Endothelial cell of umbilical vein (primary cell): ENCODE data around the gene IFT22. TPM values are rescaled to one million over a fixed set of nuclear protein-coding genes. Genes with fewer than 3 reads are reported as not detected.

ENCODE experiments used
- BruUV-seq: library from RNA; stranded (reverse); fragments of 400-500 nt; replicated peaks from 2 replicates; lab custom pipeline; 2021; lab: Mats Ljungman, UMichigan
- CTCF ChIA-PET: fragments of 300-600, 350-600 bp; sonication (Branson Sonifier 250); formaldehyde crosslinking; loops from one replicate; lab custom pipeline; 2021; ENCODE audit warnings: antibody characterized with exemption, inconsistent platforms; lab: Charles Lee
- POLR2A ChIA-PET: fragments of 300-600, 350-600 bp; sonication (Branson Sonifier 250); formaldehyde crosslinking; loops from one replicate; lab custom pipeline; 2021; ENCODE audit warnings: antibody characterized with exemption, inconsistent platforms; lab: Charles Lee
- DNase-seq: peaks from one replicate; pipeline ENCODE4 v3.0.0-alpha.2; 2011; ENCODE audit warnings: low read depth, low spot score
- FAIRE-seq: peaks from 2 replicates; lab custom pipeline; 2011; peaks lifted over from hg19 to GRCh38; lab: Jason Lieb, UNC
- H2AFZ ChIP-seq: 2 replicates; pipeline ENCODE4 v1.6.0; 2012; ENCODE audit warnings: low read depth, low read length, control low read depth, inconsistent platforms
- H3K27ac ChIP-seq: 2 replicates; pipeline ENCODE4 v1.5.1; 2011; ENCODE audit warnings: low read depth, mild to moderate bottlenecking, control low read depth, low read length, moderate library complexity; ENCODE audit not compliant: insufficient read depth
- H3K27me3 ChIP-seq, 2 experiments: 2 replicates each; pipeline versions ENCODE4 v1.6.0 to v1.6.1; 2011; ENCODE audit warnings: low read length in 2 of 2, mixed read lengths in 1 of 2; ENCODE audit not compliant: control insufficient read depth in 2 of 2, insufficient read depth in 2 of 2
- H3K36me3 ChIP-seq, 2 experiments: 2 replicates in 1 of 2; 3 replicates in 1 of 2; pipeline ENCODE4 v1.5.1; 2011; ENCODE audit warnings: low read length in 2 of 2, mild to moderate bottlenecking in 1 of 2, moderate library complexity in 1 of 2; ENCODE audit not compliant: control insufficient read depth in 2 of 2, insufficient read depth in 2 of 2; ENCODE audit errors: extremely low read depth in 1 of 2
- H3K4me1 ChIP-seq: 3 replicates; pipeline ENCODE4 v1.5.1; 2011; ENCODE audit warnings: mild to moderate bottlenecking, low read length; ENCODE audit not compliant: control insufficient read depth, insufficient read depth; ENCODE audit errors: extremely low read depth
- H3K4me2 ChIP-seq: 2 replicates; pipeline ENCODE4 v1.6.1; 2011; ENCODE audit warnings: low read length, control low read depth, mixed read lengths; ENCODE audit not compliant: insufficient read depth
- H3K4me3 ChIP-seq, 3 experiments: fragments of 200-600 bp in 1 of 3; sonication (generic), shearing (Covaris generic) in 1 of 3; replicated peaks in 1 of 3; 2 replicates each; pipeline ENCODE4 v1.5.1; 2011 to 2016; ENCODE audit warnings: control low read depth in 3 of 3, low read length in 3 of 3, mild to moderate bottlenecking in 2 of 3, inconsistent platforms in 1 of 3, low read depth in 1 of 3, moderate library complexity in 1 of 3; ENCODE audit not compliant: insufficient read depth in 1 of 3
- H3K79me2 ChIP-seq: 2 replicates; pipeline ENCODE4 v1.6.0; 2012; ENCODE audit warnings: low read length, inconsistent platforms; ENCODE audit not compliant: control insufficient read depth, insufficient read depth
- H3K9ac ChIP-seq: replicated peaks from 2 replicates; pipeline ENCODE3; 2011; ENCODE audit warnings: low read length, control low read depth; ENCODE audit not compliant: insufficient read depth; ENCODE audit errors: extremely low read depth
- H3K9me1 ChIP-seq: replicated peaks from 3 replicates; pipeline ENCODE4 v1.6.0; 2011; ENCODE audit warnings: mild to moderate bottlenecking, low read length; ENCODE audit not compliant: control insufficient read depth, insufficient read depth; ENCODE audit errors: extremely low read depth
- H3K9me3 ChIP-seq: replicated peaks from 2 replicates; pipeline ENCODE4 v1.5.1; 2012; ENCODE audit warnings: low read length, inconsistent platforms; ENCODE audit not compliant: control insufficient read depth, insufficient read depth
- H4K20me1 ChIP-seq: replicated peaks from 2 replicates; pipeline ENCODE3; 2011; ENCODE audit warnings: mild to moderate bottlenecking, low read length; ENCODE audit not compliant: control insufficient read depth, insufficient read depth; ENCODE audit errors: extremely low read depth
- EZH2 ChIP-seq: IDR thresholded peaks from 2 replicates; pipeline ENCODE4 v1.6.1; 2012; ENCODE audit warnings: borderline replicate concordance, low read depth, mild to moderate bottlenecking, moderate library complexity, low read length, inconsistent platforms; ENCODE audit not compliant: severe bottlenecking
- GATA2 ChIP-seq: IDR thresholded peaks from 2 replicates; pipeline ENCODE4 v1.7.0; 2011; ENCODE audit warnings: low read depth, mild to moderate bottlenecking, moderate library complexity, mixed read lengths, low read length; ENCODE audit not compliant: insufficient read length, insufficient read depth
- dilution Hi-C: fragments of 300-500 bp; cut with MboI; formaldehyde crosslinking; loops from one replicate; pipeline ENCODE4 v1.15.0; 2019; ENCODE audit warnings: low sequenced_read_pairs; ENCODE audit not compliant: extremely low pct_ligation_motif_present
- intact Hi-C: fragments of 100-400 bp; cut with micrococcal nuclease; formaldehyde crosslinking; loops from one replicate; pipeline ENCODE4 v1.10.0; 2022
- polyA plus RNA-seq, 4 experiments: library from polyadenylated mRNA; depleted of rRNA in 3 of 4; stranded (reverse) in 3 of 4; unstranded in 1 of 4; fragments of >200 nt; gene quantifications; 2 replicates each; pipeline versions ENCODE4 v1.2.1 to v1.2.3, GENCODE V29; 2011 to 2012; ENCODE audit warnings: missing spikeins in 1 of 4
- total RNA-seq: library from RNA; stranded (reverse); gene quantifications from 2 replicates; pipeline ENCODE4 v1.2.3, GENCODE V29; 2021
- TF ChIP-seq, protein P1 (sequence below), 2 donors: IDR thresholded peaks; 1 replicate in 1 of 2; 2 replicates in 1 of 2; pipeline ENCODE4 v1.5.1; 2011; ENCODE audit warnings: low read length in 2 of 2, mild to moderate bottlenecking in 2 of 2, moderate library complexity in 2 of 2, control low read depth in 1 of 2, inconsistent platforms in 1 of 2, low read depth in 1 of 2; ENCODE audit not compliant: insufficient read depth in 1 of 2; ENCODE audit errors: extremely low read depth in 1 of 2

The IFT22 gene
- total and polyA plus RNA-seq, 2 donors (not counting 3 experiments of a cell fraction or from before 2014, with no cell fraction given): 26.3 to 28.7 TPM

- Histone ChIP-seq H3K27me3 (peaks cover 10 to 24% of the 10 kb centered on the region in 2 experiments), H4K20me1 (no peaks in the 10 kb centered on the region), H3K4me2 (no peak overlapping the region), H3K36me3 (no peaks in the 10 kb centered on the region), H3K4me1 (peaks cover 3% of the 10 kb centered on the region), H2AFZ (peak overlapping the region; percentile 44), H3K79me2 (no peaks in the 10 kb centered on the region), H3K9ac (no peak overlapping the region), H3K9me3 (no peaks in the 10 kb centered on the region), H3K4me3 (peak overlapping the region in 1 of 3 experiments; percentile 34), H3K27ac (no peak overlapping the region), H3K9me1 (no peaks in the 10 kb centered on the region)
- intact Hi-C loops: loop anchor here (1.0 kb wide), 3 partner anchors 47 to 174 kb away; no protein-coding TSS in a partner anchor
- ChIA-PET CTCF (interaction anchor here (0.7 to 5.4 kb wide), 15 partner anchors 9 to 325 kb away, joined by 3 to 33 read pairs (median 4); no protein-coding TSS in a partner anchor), POLR2A (no interaction called here)
- dilution Hi-C loops: no loop called here
- DNase-seq (peak; percentile 38), FAIRE-seq (peak; percentile 74)
- BruUV-seq: no TSS peak
- TF ChIP-seq EZH2 (peak; percentile 64), GATA2 (no peak)
- TF ChIP-seq, protein P1, sequence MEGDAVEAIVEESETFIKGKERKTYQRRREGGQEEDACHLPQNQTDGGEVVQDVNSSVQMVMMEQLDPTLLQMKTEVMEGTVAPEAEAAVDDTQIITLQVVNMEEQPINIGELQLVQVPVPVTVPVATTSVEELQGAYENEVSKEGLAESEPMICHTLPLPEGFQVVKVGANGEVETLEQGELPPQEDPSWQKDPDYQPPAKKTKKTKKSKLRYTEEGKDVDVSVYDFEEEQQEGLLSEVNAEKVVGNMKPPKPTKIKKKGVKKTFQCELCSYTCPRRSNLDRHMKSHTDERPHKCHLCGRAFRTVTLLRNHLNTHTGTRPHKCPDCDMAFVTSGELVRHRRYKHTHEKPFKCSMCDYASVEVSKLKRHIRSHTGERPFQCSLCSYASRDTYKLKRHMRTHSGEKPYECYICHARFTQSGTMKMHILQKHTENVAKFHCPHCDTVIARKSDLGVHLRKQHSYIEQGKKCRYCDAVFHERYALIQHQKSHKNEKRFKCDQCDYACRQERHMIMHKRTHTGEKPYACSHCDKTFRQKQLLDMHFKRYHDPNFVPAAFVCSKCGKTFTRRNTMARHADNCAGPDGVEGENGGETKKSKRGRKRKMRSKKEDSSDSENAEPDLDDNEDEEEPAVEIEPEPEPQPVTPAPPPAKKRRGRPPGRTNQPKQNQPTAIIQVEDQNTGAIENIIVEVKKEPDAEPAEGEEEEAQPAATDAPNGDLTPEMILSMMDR (IDR thresholded peaks at IDR 0.05; ENCODE audit: extremely low read depth in 1 of 2, insufficient read depth in 1 of 2, low read depth in 1 of 2, low read length in 2 of 2): peak; percentile 77 to 91
Observed at GRCh38 chr7:101363734-101364374, 42.2 kb upstream of the IFT22 start.
